Activated B cell treated with CpG ODN at 0.5 μM for 24 hours (primary cell): ENCODE results near the gene PGBD1. TPM values are rescaled to one million over a fixed set of nuclear protein-coding genes. Genes with fewer than 3 reads are reported as not detected.

Source experiments
- ATAC-seq: fragments of 200-7000 bp; cut with Tn5 transposase; one replicate; pipeline ENCODE4 v1.10.0; 2021; ENCODE audit warnings: low read depth, mild to moderate bottlenecking, moderate library complexity
- CTCF ChIA-PET: fragments of 350-600 bp; sonication (Branson Sonifier 250); formaldehyde crosslinking; loops from one replicate; lab custom pipeline; 2021; ENCODE audit warnings: antibody characterized with exemption; lab: Charles Lee
- POLR2A ChIA-PET: fragments of 350-600 bp; sonication (Branson Sonifier 250); formaldehyde crosslinking; loops from one replicate; lab custom pipeline; 2021; ENCODE audit warnings: antibody characterized with exemption; lab: Charles Lee
- DNase-seq: peaks from one replicate; pipeline ENCODE4 v3.0.0; 2022
- H3K27ac Mint-ChIP-seq: one replicate; pipeline ENCODE4 v1.8.0; 2020; ENCODE audit warnings: mixed read lengths
- H3K27me3 Mint-ChIP-seq: one replicate; pipeline ENCODE4 v1.8.0; 2021; ENCODE audit warnings: mixed read lengths
- H3K36me3 Mint-ChIP-seq: one replicate; pipeline ENCODE4 v1.8.0; 2021; ENCODE audit warnings: low read depth, mixed read lengths
- H3K4me1 Mint-ChIP-seq: one replicate; pipeline ENCODE4 v1.8.0; 2021; ENCODE audit warnings: mixed read lengths
- H3K4me3 Mint-ChIP-seq: one replicate; pipeline ENCODE4 v1.8.0; 2020; ENCODE audit warnings: mild to moderate bottlenecking, mixed read lengths
- H3K9me3 Mint-ChIP-seq: one replicate; pipeline ENCODE4 v1.8.0; 2020; ENCODE audit warnings: mixed read lengths
- intact Hi-C: fragments of 100-400 bp; cut with micrococcal nuclease; formaldehyde crosslinking; loops from one replicate; pipeline ENCODE4 v1.15.1; 2024
- total RNA-seq: library from RNA; stranded (reverse); gene quantifications from 2 replicates; pipeline ENCODE4 v1.2.3, GENCODE V29; 2022
- TF ChIP-seq, protein P1 (sequence below): fragments of 200-600 bp; IDR thresholded peaks from one replicate; pipeline ENCODE4 v1.8.0; 2022; ENCODE audit warnings: antibody characterized with exemption, mild to moderate bottlenecking

The PGBD1 gene
- total RNA-seq, 1 donor from 2014 or later: 1.8 TPM

DNA sequence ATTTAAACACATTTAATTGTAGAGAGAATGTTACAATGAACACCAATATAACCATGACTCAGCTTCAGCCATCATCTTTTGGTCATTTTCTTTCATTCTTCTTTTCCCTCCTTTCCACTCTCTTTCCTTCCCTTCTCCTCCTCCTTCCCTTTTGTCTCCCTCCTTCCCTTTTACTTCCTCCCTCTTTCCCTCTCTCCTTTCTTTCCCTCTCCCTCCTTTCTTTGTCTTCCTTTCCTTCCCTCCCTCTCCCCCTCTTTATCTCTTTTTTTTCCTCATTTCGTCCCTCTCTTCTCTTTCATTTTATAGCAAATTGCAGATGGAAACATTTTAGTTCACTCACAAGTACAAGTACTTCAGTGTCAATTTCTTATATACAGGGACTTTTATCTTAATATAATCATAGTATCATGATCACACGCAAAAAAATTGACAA lies 70.1 kb downstream of the PGBD1 start:
- Mint-ChIP-seq H3K4me1 (peaks cover 37% of the 10 kb centered on the region), H3K27ac (no peak overlapping the region), H3K4me3 (peak overlapping the region; percentile 7), H3K36me3 (peaks cover 13% of the 10 kb centered on the region), H3K27me3 (peaks cover 4% of the 10 kb centered on the region), H3K9me3 (no peaks in the 10 kb centered on the region)
- ATAC-seq (no peak), DNase-seq (no peak)
- CTCF ChIA-PET: no interaction called here
- intact Hi-C loops: loop anchor here (5.0 kb wide), 1 partner anchor 269 kb away; the partner anchor contains the start of gene ZNF165
- POLR2A ChIA-PET: interaction anchor here (2.1 kb wide), 2 partner anchors 31 to 210 kb away, joined by 15 to 19 read pairs; partner anchors contain the start of gene ZKSCAN8
- TF ChIP-seq, protein P1, sequence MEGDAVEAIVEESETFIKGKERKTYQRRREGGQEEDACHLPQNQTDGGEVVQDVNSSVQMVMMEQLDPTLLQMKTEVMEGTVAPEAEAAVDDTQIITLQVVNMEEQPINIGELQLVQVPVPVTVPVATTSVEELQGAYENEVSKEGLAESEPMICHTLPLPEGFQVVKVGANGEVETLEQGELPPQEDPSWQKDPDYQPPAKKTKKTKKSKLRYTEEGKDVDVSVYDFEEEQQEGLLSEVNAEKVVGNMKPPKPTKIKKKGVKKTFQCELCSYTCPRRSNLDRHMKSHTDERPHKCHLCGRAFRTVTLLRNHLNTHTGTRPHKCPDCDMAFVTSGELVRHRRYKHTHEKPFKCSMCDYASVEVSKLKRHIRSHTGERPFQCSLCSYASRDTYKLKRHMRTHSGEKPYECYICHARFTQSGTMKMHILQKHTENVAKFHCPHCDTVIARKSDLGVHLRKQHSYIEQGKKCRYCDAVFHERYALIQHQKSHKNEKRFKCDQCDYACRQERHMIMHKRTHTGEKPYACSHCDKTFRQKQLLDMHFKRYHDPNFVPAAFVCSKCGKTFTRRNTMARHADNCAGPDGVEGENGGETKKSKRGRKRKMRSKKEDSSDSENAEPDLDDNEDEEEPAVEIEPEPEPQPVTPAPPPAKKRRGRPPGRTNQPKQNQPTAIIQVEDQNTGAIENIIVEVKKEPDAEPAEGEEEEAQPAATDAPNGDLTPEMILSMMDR: no peak

Other genes with a start within 250 kb of the PGBD1 start
- 6.0 and 6.3 TPM in 2 replicates for gene ZNF165, start 201.0 kb upstream of the PGBD1 start, total RNA-seq
- gene ZSCAN16, start 157.0 kb upstream of the PGBD1 start, total RNA-seq: 10.6 and 12.6 TPM in 2 replicates
- gene ZKSCAN8, start 139.7 kb upstream of the PGBD1 start, total RNA-seq: 38.9 and 40.2 TPM in 2 replicates
- gene ZSCAN9, start 56.3 kb upstream of the PGBD1 start, total RNA-seq: 25.9 and 30.3 TPM in 2 replicates
- gene ZKSCAN4, start 29.3 kb upstream of the PGBD1 start, total RNA-seq: 10.5 and 11.1 TPM in 2 replicates
- gene NKAPL, start 22.3 kb upstream of the PGBD1 start, total RNA-seq: 0.29 and 0.35 TPM in 2 replicates
- 16.0 and 17.8 TPM in 2 replicates for gene ZSCAN26, start 14.4 kb upstream of the PGBD1 start, total RNA-seq
- gene ZSCAN31, start 54.6 kb downstream of the PGBD1 start, total RNA-seq: 1.0 and 3.6 TPM in 2 replicates
- 5.6 and 6.3 TPM in 2 replicates for gene ZKSCAN3, start 68.4 kb downstream of the PGBD1 start, total RNA-seq
- 12.8 and 13.0 TPM in 2 replicates for gene ZSCAN12, start 118.2 kb downstream of the PGBD1 start, total RNA-seq
- gene ZSCAN23, start 161.9 kb downstream of the PGBD1 start, total RNA-seq: 0.18 and 0.49 TPM in 2 replicates
- not detected in 2 replicates for gene GPX6, start 234.2 kb downstream of the PGBD1 start, total RNA-seq
- gene GPX5, start 244.3 kb downstream of the PGBD1 start, total RNA-seq: not detected in 2 replicates